OCI-LY7 (cell line): Measurements from ENCODE around the gene SOST. TPM values are rescaled to one million over a fixed set of nuclear protein-coding genes. Genes with fewer than 3 reads are reported as not detected.

ENCODE experiments used
- BruUV-seq: library from RNA; stranded (reverse); fragments of 400-500 nt; replicated peaks from 2 replicates; lab custom pipeline; 2021; lab: Mats Ljungman, UMichigan
- CTCF ChIA-PET: fragments of 300-600 bp; sonication (Branson Sonifier 250); formaldehyde crosslinking; loops from one replicate; lab custom pipeline; 2022; ENCODE audit warnings: antibody characterized with exemption; ENCODE audit not compliant: unreplicated experiment; lab: Charles Lee
- POLR2A ChIA-PET: fragments of 300-600 bp; sonication (Branson Sonifier 250); formaldehyde crosslinking; loops from one replicate; lab custom pipeline; 2022; ENCODE audit warnings: antibody characterized with exemption; lab: Charles Lee
- DNase-seq: peaks from one replicate; pipeline ENCODE4 v3.0.0-alpha.2; 2015; ENCODE audit warnings: low spot score
- H2AFZ ChIP-seq: fragments of 200-600 bp; sonication (generic), shearing (Covaris generic); 2 replicates; pipeline ENCODE4 v1.6.1; 2014; ENCODE audit warnings: mild to moderate bottlenecking, antibody characterized with exemption, low read length, moderate library complexity
- H3K27ac ChIP-seq: fragments of 200-600 bp; sonication (generic); 2 replicates; pipeline ENCODE4 v1.5.1; 2014; ENCODE audit warnings: mixed run types, low read depth, mild to moderate bottlenecking, moderate library complexity, low read length, inconsistent platforms; ENCODE audit not compliant: poor library complexity, severe bottlenecking
- H3K36me3 ChIP-seq: fragments of 200-600 bp; sonication (generic); 2 replicates; pipeline ENCODE4 v1.6.1; 2014; ENCODE audit warnings: mild to moderate bottlenecking, antibody characterized with exemption, low read length, moderate library complexity, mixed read lengths; ENCODE audit not compliant: insufficient read depth
- H3K4me1 ChIP-seq: fragments of 200-600 bp; sonication (generic); 2 replicates; pipeline ENCODE4 v1.5.1; 2014; ENCODE audit warnings: mild to moderate bottlenecking, low read length; ENCODE audit not compliant: insufficient read depth, poor library complexity, severe bottlenecking
- H3K4me2 ChIP-seq: fragments of 200-600 bp; sonication (generic); 2 replicates; pipeline ENCODE4 v1.6.1; 2014; ENCODE audit warnings: mild to moderate bottlenecking, low read length
- H3K4me3 ChIP-seq: fragments of 200-600 bp; sonication (generic); 2 replicates; pipeline ENCODE4 v1.5.1; 2014; ENCODE audit warnings: mild to moderate bottlenecking, low read depth, low read length; ENCODE audit not compliant: poor library complexity, severe bottlenecking
- H3K79me2 ChIP-seq: fragments of 200-600 bp; sonication (generic); 2 replicates; pipeline ENCODE4 v1.6.1; 2016; ENCODE audit warnings: low read depth, mild to moderate bottlenecking, low read length, moderate library complexity, mixed read lengths; ENCODE audit not compliant: insufficient read depth
- H3K9me2 ChIP-seq: fragments of 200-600 bp; sonication (generic); 2 replicates; pipeline ENCODE4 v1.6.1; 2016; ENCODE audit warnings: mild to moderate bottlenecking, low read length, mixed read lengths; ENCODE audit not compliant: insufficient read depth
- H3K9me3 ChIP-seq: fragments of 200-600 bp; sonication (generic); 2 replicates; pipeline ENCODE4 v1.6.1; 2014; ENCODE audit warnings: mild to moderate bottlenecking, mixed run types, low read length, mixed read lengths
- H4K20me1 ChIP-seq: fragments of 200-600 bp; sonication (generic); 2 replicates; pipeline ENCODE4 v1.6.1; 2014; ENCODE audit warnings: mild to moderate bottlenecking, antibody characterized with exemption, low read length, moderate library complexity, mixed read lengths; ENCODE audit not compliant: insufficient read depth
- CTCF ChIP-seq: fragments of 200-600 bp; sonication (generic); conservative IDR thresholded peaks from 2 replicates; pipeline ENCODE4 v1.5.1; 2014; ENCODE audit warnings: mild to moderate bottlenecking, antibody characterized with exemption, low read length, moderate library complexity, mixed read lengths
- EZH2phosphoT487 ChIP-seq: fragments of 200-600 bp; sonication (generic); IDR thresholded peaks from 2 replicates; pipeline ENCODE4 v1.6.1; 2018; ENCODE audit warnings: low read depth, borderline replicate concordance, mild to moderate bottlenecking, mixed run types, antibody characterized with exemption, low read length, moderate library complexity, mixed read lengths
- intact Hi-C: fragments of 100-400 bp; cut with micrococcal nuclease; formaldehyde crosslinking; loops from one replicate; pipeline ENCODE4 v1.10.0; 2022; ENCODE audit not compliant: unreplicated experiment
- total RNA-seq, 2 experiments: library from RNA; depleted of rRNA in 1 of 2; stranded (reverse); fragments of >200 nt in 1 of 2; shearing (Covaris generic) in 1 of 2; gene quantifications; 2 replicates each; pipeline ENCODE4 v1.2.3, GENCODE V29; 2014 to 2022

SOST gene
- total RNA-seq, 2 experiments from 2014 or later = not detected

GRCh38 chr17:43782913-43783680 is 24.5 kb upstream of the SOST start:
- no peak for DNase-seq
- Histone ChIP-seq H3K79me2 (no peaks in the 10 kb centered on the region), H3K27ac (no peak overlapping the region), H4K20me1 (no peaks in the 10 kb centered on the region), H3K4me2 (no peak overlapping the region), H2AFZ (no peak overlapping the region), H3K4me3 (no peak overlapping the region), H3K36me3 (no peaks in the 10 kb centered on the region), H3K9me2 (no peaks in the 10 kb centered on the region), H3K9me3 (no peaks in the 10 kb centered on the region), H3K4me1 (peaks cover 12% of the 10 kb centered on the region)
- ChIA-PET CTCF (no interaction called here), POLR2A (no interaction called here)
- no TSS peak for BruUV-seq
- intact Hi-C loops = no loop called here
- no peak for TF ChIP-seq EZH2phosphoT487
- TF ChIP-seq CTCF = no peak

DNA sequence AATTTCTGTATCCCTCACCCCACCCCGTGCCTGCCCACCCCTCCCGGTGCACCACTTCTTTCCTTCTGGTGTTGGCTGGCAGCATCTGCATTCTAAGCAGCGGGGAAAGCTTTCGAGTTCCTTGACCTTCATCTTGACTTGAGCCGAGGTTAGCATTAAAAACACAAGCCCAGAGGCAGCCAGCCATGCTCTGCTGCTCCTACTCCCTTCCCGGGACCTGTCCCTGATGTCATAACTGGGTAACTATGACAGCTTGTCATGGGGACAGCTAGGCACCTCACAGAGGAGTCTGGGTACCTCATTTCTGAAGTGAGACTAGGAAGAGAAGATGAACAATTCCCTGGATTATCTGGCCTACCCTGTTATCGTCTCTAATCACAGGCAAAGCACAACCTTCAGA is 21.5 kb upstream of the SOST start, which contains the start of gene CFAP97D1:
TSS of gene CFAP97D1 (plus strand) at position 301 of the 400 bp plus-strand sequence. CDS start at position 329, 28 bp downstream.
- H3K79me2 ChIP-seq = no peaks in the 10 kb centered on the region
- H3K9me3 ChIP-seq = no peaks in the 10 kb centered on the region
- intact Hi-C loops = no loop called here
- H3K4me2 ChIP-seq = peak within 1 kb of the TSS; percentile 99
- ChIA-PET POLR2A (no interaction called here), CTCF (no interaction called here)
- peak within 1 kb of the TSS; percentile 93 for H2AFZ ChIP-seq
- H3K4me3 ChIP-seq = peak within 1 kb of the TSS; percentile 96
- no peaks in the 10 kb centered on the region for H3K9me2 ChIP-seq
- H3K4me1 ChIP-seq = peaks cover 13% of the 10 kb centered on the region
- TF ChIP-seq EZH2phosphoT487 (no peak), CTCF (no peak)
- no peak within 1 kb of the TSS for H3K27ac ChIP-seq
- H3K36me3 ChIP-seq = no peaks in the 10 kb centered on the region
- H4K20me1 ChIP-seq = no peaks in the 10 kb centered on the region
- no peak for DNase-seq
- BruUV-seq = no TSS peak
